ENCODE measurements around the gene ACVR1C.

ACVR1C gene

DNA sequence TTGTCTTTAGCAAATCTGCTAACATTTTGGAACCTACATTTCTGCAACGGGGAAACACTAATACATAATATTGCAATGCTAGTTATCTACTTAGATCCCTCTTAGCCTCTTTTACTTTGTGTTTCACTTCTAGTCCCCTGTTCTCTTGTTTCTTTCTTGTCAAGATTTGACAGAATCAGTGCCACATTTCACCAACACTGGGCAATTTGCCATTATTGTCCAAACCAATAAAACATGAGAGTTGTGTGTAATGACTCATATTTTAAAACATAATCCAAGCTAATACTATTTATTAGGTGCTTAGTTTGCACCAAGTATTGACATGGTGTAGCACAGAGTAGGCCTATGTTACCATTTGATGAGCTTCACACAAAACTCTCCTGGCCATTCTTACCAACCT lies 33.7 kb upstream of the ACVR1C start:
- Histone ChIP-seq H3K4me1 (ENCODE audit: control insufficient read depth, low read length) (no peaks in the 10 kb centered on the region), H3F3A (ENCODE audit: control insufficient read depth, insufficient read depth) (no peaks in the 10 kb centered on the region), H3K27me3 (ENCODE audit: control insufficient read depth, low read length) (no peaks in the 10 kb centered on the region), H4K20me1 (ENCODE audit: control insufficient read depth, insufficient read depth, low read depth, low read length) (no peaks in the 10 kb centered on the region), H3K4me2 (ENCODE audit: low read length) (no peak overlapping the region), H3K36me3 (ENCODE audit: control insufficient read depth, low read length) (no peaks in the 10 kb centered on the region), H3K9me2 (replicated peaks; ENCODE audit: control insufficient read depth, low read length) (no peaks in the 10 kb centered on the region), H3K9me3 (ENCODE audit: control insufficient read depth, insufficient read depth, low read length) (no peaks in the 10 kb centered on the region), H3K4me3 (ENCODE audit: low read length) (no peak overlapping the region), H3K27ac (ENCODE audit: low read depth, low read length) (no peak overlapping the region), H3K79me2 (ENCODE audit: control insufficient read depth, low read length) (no peaks in the 10 kb centered on the region)
- TF ChIP-seq, protein P1, sequence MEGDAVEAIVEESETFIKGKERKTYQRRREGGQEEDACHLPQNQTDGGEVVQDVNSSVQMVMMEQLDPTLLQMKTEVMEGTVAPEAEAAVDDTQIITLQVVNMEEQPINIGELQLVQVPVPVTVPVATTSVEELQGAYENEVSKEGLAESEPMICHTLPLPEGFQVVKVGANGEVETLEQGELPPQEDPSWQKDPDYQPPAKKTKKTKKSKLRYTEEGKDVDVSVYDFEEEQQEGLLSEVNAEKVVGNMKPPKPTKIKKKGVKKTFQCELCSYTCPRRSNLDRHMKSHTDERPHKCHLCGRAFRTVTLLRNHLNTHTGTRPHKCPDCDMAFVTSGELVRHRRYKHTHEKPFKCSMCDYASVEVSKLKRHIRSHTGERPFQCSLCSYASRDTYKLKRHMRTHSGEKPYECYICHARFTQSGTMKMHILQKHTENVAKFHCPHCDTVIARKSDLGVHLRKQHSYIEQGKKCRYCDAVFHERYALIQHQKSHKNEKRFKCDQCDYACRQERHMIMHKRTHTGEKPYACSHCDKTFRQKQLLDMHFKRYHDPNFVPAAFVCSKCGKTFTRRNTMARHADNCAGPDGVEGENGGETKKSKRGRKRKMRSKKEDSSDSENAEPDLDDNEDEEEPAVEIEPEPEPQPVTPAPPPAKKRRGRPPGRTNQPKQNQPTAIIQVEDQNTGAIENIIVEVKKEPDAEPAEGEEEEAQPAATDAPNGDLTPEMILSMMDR (IDR thresholded peaks at IDR 0.05; ENCODE audit: low read depth, low read length, poor library complexity, severe bottlenecking) = no peak
- no peak for TF ChIP-seq EZH2phosphoT487 (IDR thresholded peaks at IDR 0.05; ENCODE audit: borderline replicate concordance, low read length)

DNA sequence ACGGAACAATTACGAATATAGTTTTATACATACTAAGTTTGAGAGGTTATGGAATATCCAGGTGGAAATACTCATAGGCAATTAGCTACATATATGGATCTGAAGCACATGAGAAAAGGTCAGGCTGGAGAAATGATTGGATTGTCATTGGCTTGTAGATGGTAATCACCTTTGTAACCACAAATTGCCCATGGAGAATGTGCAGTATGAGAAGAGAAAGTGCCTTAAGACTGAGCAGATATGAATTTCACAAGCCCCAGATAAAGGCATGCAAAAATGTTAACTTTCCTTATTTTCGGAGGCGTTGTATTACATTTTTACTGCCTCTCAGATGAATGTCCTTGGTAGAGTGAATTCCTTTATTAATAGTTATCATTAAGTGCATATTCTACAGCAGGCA lies 33.1 kb upstream of the ACVR1C start:
- H4K20me1 ChIP-seq (ENCODE audit: control insufficient read depth, insufficient read depth, low read depth, low read length) = no peaks in the 10 kb centered on the region
- no peaks in the 10 kb centered on the region for H3K9me3 ChIP-seq (ENCODE audit: control insufficient read depth, insufficient read depth, low read length)
- no peaks in the 10 kb centered on the region for H3K4me1 ChIP-seq (ENCODE audit: control insufficient read depth, low read length)
- TF ChIP-seq, protein P1 (IDR thresholded peaks at IDR 0.05; ENCODE audit: low read depth, low read length, poor library complexity, severe bottlenecking) = no peak
- TF ChIP-seq EZH2phosphoT487 (IDR thresholded peaks at IDR 0.05; ENCODE audit: borderline replicate concordance, low read length) = no peak
- H3F3A ChIP-seq (ENCODE audit: control insufficient read depth, insufficient read depth) = no peaks in the 10 kb centered on the region
- no peaks in the 10 kb centered on the region for H3K9me2 ChIP-seq (replicated peaks; ENCODE audit: control insufficient read depth, low read length)
- no peak overlapping the region for H3K27ac ChIP-seq (ENCODE audit: low read depth, low read length)
- H3K4me3 ChIP-seq (ENCODE audit: low read length) = no peak overlapping the region
- no peaks in the 10 kb centered on the region for H3K79me2 ChIP-seq (ENCODE audit: control insufficient read depth, low read length)
- H3K27me3 ChIP-seq (ENCODE audit: control insufficient read depth, low read length) = no peaks in the 10 kb centered on the region
- H3K36me3 ChIP-seq (ENCODE audit: control insufficient read depth, low read length) = no peaks in the 10 kb centered on the region
- no peak overlapping the region for H3K4me2 ChIP-seq (ENCODE audit: low read length)

DNA sequence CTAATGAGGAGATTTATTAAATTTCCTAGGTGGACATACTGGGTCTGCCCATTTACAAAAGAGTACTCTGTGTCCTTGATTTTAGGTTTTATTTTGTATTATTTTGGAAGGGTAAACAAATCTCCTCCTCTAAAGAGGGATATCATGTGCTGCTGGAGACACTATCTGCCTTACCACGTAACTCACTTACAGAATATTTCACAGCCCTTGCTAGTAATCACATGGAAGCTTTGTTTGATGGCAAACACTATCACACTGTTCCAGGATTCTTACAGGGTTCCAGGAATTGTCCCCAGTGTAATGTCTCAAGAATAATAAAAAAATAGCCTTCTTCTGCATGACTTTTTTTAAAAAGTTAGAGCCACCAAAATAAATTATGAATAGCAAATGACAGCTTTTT lies 29.2 kb upstream of the ACVR1C start:
- Histone ChIP-seq H4K20me1 (ENCODE audit: control insufficient read depth, insufficient read depth, low read depth, low read length) (no peaks in the 10 kb centered on the region), H3K27ac (ENCODE audit: low read depth, low read length) (no peak overlapping the region), H3K79me2 (ENCODE audit: control insufficient read depth, low read length) (no peaks in the 10 kb centered on the region), H3K4me3 (ENCODE audit: low read length) (no peak overlapping the region), H3K4me2 (ENCODE audit: low read length) (no peak overlapping the region), H3K4me1 (ENCODE audit: control insufficient read depth, low read length) (no peaks in the 10 kb centered on the region), H3K9me3 (ENCODE audit: control insufficient read depth, insufficient read depth, low read length) (no peaks in the 10 kb centered on the region), H3K27me3 (ENCODE audit: control insufficient read depth, low read length) (no peaks in the 10 kb centered on the region), H3K36me3 (ENCODE audit: control insufficient read depth, low read length) (no peaks in the 10 kb centered on the region), H3K9me2 (replicated peaks; ENCODE audit: control insufficient read depth, low read length) (no peaks in the 10 kb centered on the region), H3F3A (ENCODE audit: control insufficient read depth, insufficient read depth) (no peaks in the 10 kb centered on the region)
- no peak for TF ChIP-seq EZH2phosphoT487 (IDR thresholded peaks at IDR 0.05; ENCODE audit: borderline replicate concordance, low read length)
- TF ChIP-seq, protein P1 (IDR thresholded peaks at IDR 0.05; ENCODE audit: low read depth, low read length, poor library complexity, severe bottlenecking) = no peak

DNA sequence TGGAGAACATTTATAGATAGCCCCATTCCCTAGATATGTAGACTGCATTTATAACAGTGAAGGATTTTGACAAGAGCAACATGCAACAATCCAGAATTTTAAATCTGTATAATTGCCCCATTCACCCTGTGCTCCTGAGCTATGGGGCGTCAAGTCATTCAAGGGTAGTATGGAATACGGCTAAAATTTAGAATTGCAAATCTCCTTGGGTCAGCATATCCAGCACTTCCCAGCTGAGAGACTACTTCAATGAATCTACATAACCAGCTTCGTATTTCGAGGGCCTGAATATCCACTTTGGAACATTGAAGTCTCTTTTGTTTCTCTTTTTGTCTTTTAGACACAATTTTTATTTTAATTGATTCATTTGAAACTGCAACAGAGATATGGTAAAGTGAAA lies 28.4 kb upstream of the ACVR1C start:
- no peaks in the 10 kb centered on the region for H3F3A ChIP-seq (ENCODE audit: control insufficient read depth, insufficient read depth)
- H3K4me2 ChIP-seq (ENCODE audit: low read length) = no peak overlapping the region
- H3K4me1 ChIP-seq (ENCODE audit: control insufficient read depth, low read length) = no peaks in the 10 kb centered on the region
- H3K27me3 ChIP-seq (ENCODE audit: control insufficient read depth, low read length) = no peaks in the 10 kb centered on the region
- no peaks in the 10 kb centered on the region for H3K36me3 ChIP-seq (ENCODE audit: control insufficient read depth, low read length)
- no peaks in the 10 kb centered on the region for H3K9me2 ChIP-seq (replicated peaks; ENCODE audit: control insufficient read depth, low read length)
- no peak for TF ChIP-seq EZH2phosphoT487 (IDR thresholded peaks at IDR 0.05; ENCODE audit: borderline replicate concordance, low read length)
- TF ChIP-seq, protein P1 (IDR thresholded peaks at IDR 0.05; ENCODE audit: low read depth, low read length, poor library complexity, severe bottlenecking) = no peak
- no peaks in the 10 kb centered on the region for H3K79me2 ChIP-seq (ENCODE audit: control insufficient read depth, low read length)
- H3K27ac ChIP-seq (ENCODE audit: low read depth, low read length) = no peak overlapping the region
- H3K9me3 ChIP-seq (ENCODE audit: control insufficient read depth, insufficient read depth, low read length) = no peaks in the 10 kb centered on the region
- H4K20me1 ChIP-seq (ENCODE audit: control insufficient read depth, insufficient read depth, low read depth, low read length) = no peaks in the 10 kb centered on the region
- H3K4me3 ChIP-seq (ENCODE audit: low read length) = no peak overlapping the region

Measured in DOHH2 (cell line).